Neutrophil (primary cell): ENCODE data around the gene BAIAP2L2.

Experiments used
- H3K27ac ChIP-seq: fragments of 200-600 bp; sonication (generic); 2 replicates; pipeline ENCODE4 v1.5.1; 2016; ENCODE audit warnings: mild to moderate bottlenecking, moderate library complexity
- H3K27me3 ChIP-seq: fragments of 200-600 bp; sonication (generic); 2 replicates; pipeline ENCODE4 v1.6.0; 2016; ENCODE audit warnings: mild to moderate bottlenecking
- H3K36me3 ChIP-seq: fragments of 200-600 bp; sonication (generic); 2 replicates; pipeline ENCODE4 v1.5.1; 2017
- H3K4me1 ChIP-seq, 2 experiments: fragments of 200-600 bp in 1 of 2; sonication (generic) in 1 of 2; 1 replicate in 1 of 2; 2 replicates in 1 of 2; pipeline versions ENCODE4 v1.5.1 to v1.6.1; 2013 to 2016; ENCODE audit warnings: low read depth in 1 of 2, low read length in 1 of 2, mild to moderate bottlenecking in 1 of 2, moderate library complexity in 1 of 2; ENCODE audit not compliant: control insufficient read depth in 1 of 2, insufficient read depth in 1 of 2
- H3K4me3 ChIP-seq, 2 experiments: fragments of 200-600 bp in 1 of 2; sonication (generic) in 1 of 2; 1 replicate in 1 of 2; 2 replicates in 1 of 2; pipeline ENCODE4 v1.5.1; 2013 to 2016; ENCODE audit warnings: low read depth in 1 of 2, low read length in 1 of 2, mild to moderate bottlenecking in 1 of 2, moderate library complexity in 1 of 2
- H3K9me3 ChIP-seq: fragments of 200-600 bp; sonication (generic); 2 replicates; pipeline ENCODE4 v1.5.1; 2016
- TF ChIP-seq, protein P1 (sequence below): fragments of 200-600 bp; sonication (generic); IDR thresholded peaks from 2 replicates; pipeline ENCODE4 v1.5.1; 2016; ENCODE audit warnings: antibody characterized with exemption

Gene BAIAP2L2

DNA sequence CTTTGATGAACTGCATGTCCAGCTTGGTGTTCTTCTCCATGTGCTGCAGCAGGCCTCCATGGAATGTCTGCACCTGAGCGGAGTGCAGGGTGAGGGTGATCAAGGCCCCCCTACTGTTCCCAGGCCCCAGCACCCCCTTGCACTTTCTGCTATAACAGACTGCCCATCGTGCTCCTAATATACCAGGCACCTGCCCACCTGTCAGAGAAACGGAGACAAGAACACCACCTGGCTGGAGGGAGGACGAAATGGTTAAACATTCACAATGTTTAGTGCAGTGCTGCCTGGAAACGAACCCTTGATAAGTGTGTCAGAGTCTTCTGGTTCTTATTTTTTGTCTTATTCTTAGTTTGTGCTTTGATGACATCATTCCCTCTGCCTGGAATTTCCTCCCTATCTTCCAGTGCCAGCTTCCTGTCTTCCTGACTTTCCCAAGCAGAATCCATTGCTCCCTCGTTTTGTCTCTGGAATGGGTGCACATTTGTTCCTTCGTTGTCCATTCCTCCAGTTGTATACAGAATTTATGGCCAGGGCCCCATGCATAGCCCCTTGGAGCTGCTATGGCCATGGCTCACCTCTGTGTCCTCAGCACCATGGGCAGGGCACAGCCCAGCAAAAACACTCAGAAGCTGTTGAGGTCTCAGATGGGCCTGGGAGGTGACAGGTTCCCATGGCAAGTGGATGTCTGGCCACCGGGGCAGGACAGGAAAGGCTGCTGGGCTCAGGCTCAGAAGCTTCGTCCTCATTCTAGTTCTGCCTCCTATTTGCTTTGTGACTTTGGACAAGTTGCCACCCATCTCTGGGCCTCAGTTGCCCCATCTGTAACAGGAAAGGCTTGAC lies 11.9 kb downstream of the BAIAP2L2 start:
- Histone ChIP-seq H3K9me3 (no peaks in the 10 kb centered on the region), H3K27me3 (no peaks in the 10 kb centered on the region), H3K4me3 (no peak overlapping the region), H3K4me1 (no peaks in the 10 kb centered on the region), H3K27ac (no peak overlapping the region), H3K36me3 (no peaks in the 10 kb centered on the region)
- TF ChIP-seq, protein P1, sequence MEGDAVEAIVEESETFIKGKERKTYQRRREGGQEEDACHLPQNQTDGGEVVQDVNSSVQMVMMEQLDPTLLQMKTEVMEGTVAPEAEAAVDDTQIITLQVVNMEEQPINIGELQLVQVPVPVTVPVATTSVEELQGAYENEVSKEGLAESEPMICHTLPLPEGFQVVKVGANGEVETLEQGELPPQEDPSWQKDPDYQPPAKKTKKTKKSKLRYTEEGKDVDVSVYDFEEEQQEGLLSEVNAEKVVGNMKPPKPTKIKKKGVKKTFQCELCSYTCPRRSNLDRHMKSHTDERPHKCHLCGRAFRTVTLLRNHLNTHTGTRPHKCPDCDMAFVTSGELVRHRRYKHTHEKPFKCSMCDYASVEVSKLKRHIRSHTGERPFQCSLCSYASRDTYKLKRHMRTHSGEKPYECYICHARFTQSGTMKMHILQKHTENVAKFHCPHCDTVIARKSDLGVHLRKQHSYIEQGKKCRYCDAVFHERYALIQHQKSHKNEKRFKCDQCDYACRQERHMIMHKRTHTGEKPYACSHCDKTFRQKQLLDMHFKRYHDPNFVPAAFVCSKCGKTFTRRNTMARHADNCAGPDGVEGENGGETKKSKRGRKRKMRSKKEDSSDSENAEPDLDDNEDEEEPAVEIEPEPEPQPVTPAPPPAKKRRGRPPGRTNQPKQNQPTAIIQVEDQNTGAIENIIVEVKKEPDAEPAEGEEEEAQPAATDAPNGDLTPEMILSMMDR: no peak

DNA sequence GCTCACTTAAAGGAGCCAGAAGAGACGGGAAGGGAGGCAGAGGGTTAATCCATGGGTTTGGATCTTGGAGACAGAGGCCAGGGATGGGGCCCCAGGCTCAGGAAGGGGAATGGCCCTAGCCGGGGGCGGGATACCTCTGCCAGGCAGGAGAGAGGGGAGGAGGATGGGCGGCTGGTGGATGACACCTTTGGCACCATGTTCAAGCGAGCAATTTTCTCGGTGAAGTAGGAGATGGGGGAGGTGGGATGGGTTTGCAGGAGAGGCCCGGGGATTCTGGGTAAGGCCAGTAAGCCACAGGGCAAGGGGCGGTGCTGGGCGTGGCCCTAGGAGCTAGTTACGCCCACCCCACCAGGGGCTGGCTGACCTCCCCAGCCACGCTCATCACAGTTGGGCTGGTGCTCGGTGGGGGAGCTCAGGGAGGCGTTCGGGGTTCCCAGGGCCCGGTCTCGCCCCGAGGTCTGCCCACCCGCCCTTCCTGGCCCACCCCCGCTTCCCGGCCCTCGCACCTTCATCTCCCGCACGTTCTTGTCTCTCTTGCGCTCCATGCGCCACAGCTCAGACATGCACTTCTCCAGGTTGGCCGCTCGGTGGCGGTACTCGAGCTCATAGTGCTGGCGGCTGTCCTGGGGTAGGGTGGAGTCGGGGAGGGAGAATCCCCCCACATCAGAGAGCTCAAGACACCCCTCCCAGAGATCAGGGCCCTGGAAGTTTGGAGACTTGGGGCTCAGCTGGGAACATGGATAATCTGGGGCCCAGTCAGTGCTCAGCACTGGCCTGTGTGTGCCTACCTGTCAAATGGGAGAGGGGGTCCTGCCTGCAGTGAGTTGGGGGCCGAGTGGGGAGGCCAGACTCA lies 12.7 kb downstream of the BAIAP2L2 start:
- TF ChIP-seq, protein P1: no peak
- H3K27ac ChIP-seq: no peak overlapping the region

DNA sequence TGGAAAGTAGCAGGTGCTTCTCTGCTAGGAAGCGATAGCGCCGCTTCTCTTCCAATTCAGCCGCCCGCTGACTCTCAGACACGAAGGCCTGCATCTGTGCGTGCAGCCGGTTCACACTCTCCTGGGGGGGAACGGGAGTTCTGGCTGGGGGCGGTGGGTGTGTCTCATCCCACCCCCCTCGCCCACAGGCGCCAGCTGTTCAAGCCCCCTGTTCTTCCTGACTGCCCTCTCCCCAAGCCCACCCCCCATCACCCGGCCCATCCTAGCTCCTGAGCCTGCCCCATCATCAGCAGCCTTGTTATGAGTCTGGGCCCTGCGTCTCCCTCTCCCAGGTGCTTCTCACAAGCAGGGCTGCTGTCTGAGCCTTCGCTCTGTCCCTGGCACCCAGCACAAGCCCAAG lies 13.4 kb downstream of the BAIAP2L2 start:
- Histone ChIP-seq H3K4me3 (no peak overlapping the region), H3K27ac (no peak overlapping the region), H3K4me1 (no peaks in the 10 kb centered on the region), H3K27me3 (no peaks in the 10 kb centered on the region), H3K36me3 (no peaks in the 10 kb centered on the region), H3K9me3 (no peaks in the 10 kb centered on the region)
- TF ChIP-seq, protein P1: no peak

More for the DNA sequence above, 12.7 kb downstream of the BAIAP2L2 start:
- H3K4me3 ChIP-seq: no peak overlapping the region
- H3K27me3 ChIP-seq: no peaks in the 10 kb centered on the region
- no peaks in the 10 kb centered on the region for H3K36me3 ChIP-seq
- H3K9me3 ChIP-seq: no peaks in the 10 kb centered on the region
- H3K4me1 ChIP-seq: no peaks in the 10 kb centered on the region

DNA sequence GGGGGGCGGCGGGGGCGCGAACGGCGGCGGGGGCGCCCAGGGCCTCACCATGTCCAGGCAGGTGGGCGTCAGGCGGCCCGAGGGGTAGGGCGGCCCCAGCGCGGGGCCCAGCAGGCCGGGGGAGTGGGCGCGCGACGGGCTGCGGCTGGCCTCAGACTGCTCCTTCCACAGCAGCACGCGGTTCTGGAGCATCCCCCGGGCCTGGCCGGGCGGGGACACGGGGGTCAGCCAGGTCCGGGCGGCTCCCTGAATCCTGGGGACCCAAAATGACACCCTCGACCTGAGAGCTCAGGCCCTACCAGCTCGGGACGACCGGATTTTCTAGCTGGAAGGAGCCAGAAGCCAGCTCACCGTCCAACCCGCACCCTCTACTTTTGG lies 21.0 kb downstream of the BAIAP2L2 start:
- peaks cover 47% of the 10 kb centered on the region for H3K27me3 ChIP-seq
- H3K36me3 ChIP-seq: no peaks in the 10 kb centered on the region
- H3K27ac ChIP-seq: no peak overlapping the region
- no peak overlapping the region for H3K4me3 ChIP-seq
- TF ChIP-seq, protein P1: no peak
- no peaks in the 10 kb centered on the region for H3K9me3 ChIP-seq
- H3K4me1 ChIP-seq: no peaks in the 10 kb centered on the region

DNA sequence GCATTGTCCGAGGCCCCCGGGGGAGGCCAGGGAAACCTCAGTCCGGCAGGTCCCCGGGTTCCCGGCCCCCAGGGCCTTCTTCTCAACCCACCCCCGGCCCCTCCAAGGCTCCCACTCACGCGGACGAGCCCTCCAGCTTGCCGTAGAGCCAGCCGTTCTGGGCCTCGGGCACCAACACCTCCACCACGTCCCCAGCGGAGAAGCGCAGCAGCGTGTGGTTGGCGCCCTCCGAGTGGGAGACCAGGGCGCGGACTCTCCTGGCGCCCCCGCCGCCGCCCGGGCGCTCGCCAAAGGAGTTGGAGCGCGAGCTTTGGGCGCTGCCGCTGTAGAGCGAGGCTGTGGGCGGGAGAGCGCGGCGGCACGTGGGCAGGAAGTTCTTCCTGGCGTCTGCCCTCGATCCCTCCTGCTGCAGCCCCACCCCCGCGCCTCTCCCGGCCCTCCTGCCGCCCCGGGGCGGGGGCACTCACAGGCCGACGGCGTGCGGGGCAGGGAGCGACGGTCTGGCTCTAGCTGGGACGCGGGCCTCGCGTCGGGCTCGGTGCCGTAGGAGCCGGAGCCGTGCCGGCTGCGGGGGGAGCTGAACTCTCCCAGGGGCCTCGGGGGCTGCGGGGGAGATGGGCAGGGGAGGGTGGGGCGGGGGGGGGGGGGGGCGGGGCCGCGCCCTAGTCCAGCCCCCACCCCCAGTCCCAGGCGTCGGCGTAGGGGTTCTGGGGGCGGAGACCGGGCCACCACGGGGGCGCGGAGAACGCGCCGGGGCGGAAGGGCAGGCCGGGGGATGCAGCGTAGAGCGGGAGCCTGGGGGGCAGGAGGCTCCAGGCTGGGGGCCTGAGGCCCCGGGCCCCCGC lies 21.6 kb downstream of the BAIAP2L2 start:
- H3K36me3 ChIP-seq: no peaks in the 10 kb centered on the region
- H3K9me3 ChIP-seq: no peaks in the 10 kb centered on the region
- H3K4me3 ChIP-seq: no peak overlapping the region
- no peak overlapping the region for H3K27ac ChIP-seq
- TF ChIP-seq, protein P1: no peak
- H3K27me3 ChIP-seq: peaks cover 53% of the 10 kb centered on the region
- no peaks in the 10 kb centered on the region for H3K4me1 ChIP-seq
